Hepatocyte (in vitro differentiated cells): Measurements from ENCODE around the gene MIEF1. TPM values are rescaled to one million over a fixed set of nuclear protein-coding genes. Genes with fewer than 3 reads are reported as not detected.

Experiments
- DNase-seq: peaks from one replicate; pipeline ENCODE4 v3.0.0-alpha.2; 2016; ENCODE audit warnings: low spot score
- H2AFZ ChIP-seq: fragments of 200-600 bp; sonication (generic); 2 replicates; pipeline ENCODE4 v1.6.0; 2016; ENCODE audit warnings: antibody characterized with exemption, mild to moderate bottlenecking
- H3K27ac ChIP-seq: fragments of 200-600 bp; sonication (generic); 2 replicates; pipeline ENCODE4 v1.5.1; 2016; ENCODE audit warnings: mild to moderate bottlenecking
- H3K27me3 ChIP-seq: fragments of 200-600 bp; sonication (generic); 2 replicates; pipeline ENCODE4 v1.6.1; 2016
- H3K36me3 ChIP-seq: fragments of 200-600 bp; sonication (generic); replicated peaks from 2 replicates; pipeline ENCODE4 v1.5.1; 2016; ENCODE audit warnings: low read depth; ENCODE audit not compliant: insufficient read depth
- H3K4me1 ChIP-seq: fragments of 200-600 bp; sonication (generic); 2 replicates; pipeline ENCODE4 v1.5.1; 2016; ENCODE audit warnings: mild to moderate bottlenecking, moderate library complexity; ENCODE audit not compliant: insufficient read depth
- H3K4me2 ChIP-seq: fragments of 200-600 bp; sonication (generic); 2 replicates; pipeline ENCODE4 v1.6.0; 2016
- H3K4me3 ChIP-seq: fragments of 200-600 bp; sonication (generic); 2 replicates; pipeline ENCODE4 v1.5.1; 2016; ENCODE audit warnings: mild to moderate bottlenecking
- H3K79me2 ChIP-seq: fragments of 200-600 bp; sonication (generic); 2 replicates; pipeline ENCODE4 v1.6.0; 2017; ENCODE audit warnings: mild to moderate bottlenecking
- H3K9me2 ChIP-seq: fragments of 200-600 bp; sonication (generic); replicated peaks from 2 replicates; pipeline ENCODE4 v1.6.0; 2017; ENCODE audit warnings: mild to moderate bottlenecking; ENCODE audit not compliant: insufficient read depth
- H3K9me3 ChIP-seq: fragments of 200-600 bp; sonication (generic); 2 replicates; pipeline ENCODE4 v1.5.1; 2016; ENCODE audit warnings: low read depth, mild to moderate bottlenecking
- H4K20me1 ChIP-seq: fragments of 200-600 bp; sonication (generic); 2 replicates; pipeline ENCODE4 v1.6.0; 2016; ENCODE audit warnings: mild to moderate bottlenecking; ENCODE audit not compliant: insufficient read depth, poor library complexity, severe bottlenecking
- CTCF ChIP-seq: fragments of 200-600 bp; sonication (generic); IDR thresholded peaks from 2 replicates; pipeline ENCODE4 v1.5.1; 2016; ENCODE audit warnings: antibody characterized with exemption, mild to moderate bottlenecking; ENCODE audit not compliant: poor library complexity
- EZH2 ChIP-seq: fragments of 200-600 bp; sonication (generic); IDR thresholded peaks from 2 replicates; pipeline ENCODE4 v1.6.1; 2016; ENCODE audit warnings: antibody characterized with exemption, mild to moderate bottlenecking, borderline replicate concordance
- EZH2phosphoT487 ChIP-seq: fragments of 200-600 bp; sonication (generic); IDR thresholded peaks from one replicate; pipeline ENCODE4 v1.6.1; 2018; ENCODE audit warnings: antibody characterized with exemption, mild to moderate bottlenecking, low read depth, moderate library complexity; ENCODE audit not compliant: unreplicated experiment, severe bottlenecking
- WGBS: methylation state at CpG from one replicate; pipeline ENCODE4 v1.1.6; 2016; ENCODE audit warnings: low lambda C conversion rate; ENCODE audit errors: missing lambda C conversion rate; 5-methylcytosine and 5-hydroxymethylcytosine counted together
- polyA plus RNA-seq: library from polyadenylated mRNA; unstranded; fragments of >200 nt; fragmentation: Nextera tagmentation; extraction: Ambion mirVana; gene quantifications from 2 replicates; pipeline ENCODE4 v1.2.1, GENCODE V29; 2016
- total RNA-seq: library from RNA; depleted of rRNA; stranded (reverse); fragments of >200 nt; gene quantifications from 2 replicates; pipeline ENCODE4 v1.2.3, GENCODE V29; 2014

Gene MIEF1
- total and polyA plus RNA-seq, 2 experiments from 2014 or later = 22.2 to 31.8 TPM

- no peak for DNase-seq
- Histone ChIP-seq H3K9me2 (no peaks in the 10 kb centered on the region), H4K20me1 (no peaks in the 10 kb centered on the region), H3K4me1 (peaks cover 6% of the 10 kb centered on the region), H3K36me3 (no peaks in the 10 kb centered on the region), H3K4me2 (no peak overlapping the region), H3K9me3 (no peaks in the 10 kb centered on the region), H3K27me3 (peaks cover 4% of the 10 kb centered on the region), H3K79me2 (peaks cover 18% of the 10 kb centered on the region), H2AFZ (no peak overlapping the region), H3K4me3 (no peak overlapping the region), H3K27ac (peak overlapping the region; percentile 31)
- WGBS = 53% methylated on average over 7 of the region's 7 CpGs
- no peak for TF ChIP-seq EZH2phosphoT487
- no peak for TF ChIP-seq EZH2
- no peak for TF ChIP-seq CTCF
Measured at GRCh38 chr22:39454385-39454871, 47.7 kb upstream of the MIEF1 start.

- TF ChIP-seq EZH2phosphoT487 (no peak), EZH2 (no peak), CTCF (no peak)
- DNase-seq = peak; percentile 49
- H3K4me2 ChIP-seq = peak within 1 kb of the TSS; percentile 92
Measured at GRCh38 chr22:39456522-39457197, 45.4 kb upstream of the MIEF1 start, which contains the start of gene MGAT3. TSS of gene MGAT3 (plus strand) at chr22:39457012. CDS start at chr22:39487348, 30,336 bp downstream.

GRCh38 chr22:39457198-39457555 lies 44.9 kb upstream of the MIEF1 start:
- H3K79me2 ChIP-seq = peaks cover 44% of the 10 kb centered on the region
- H2AFZ ChIP-seq = no peak overlapping the region
- H3K27ac ChIP-seq = no peak overlapping the region
- no peaks in the 10 kb centered on the region for H3K9me2 ChIP-seq
- TF ChIP-seq CTCF (no peak), EZH2phosphoT487 (no peak), EZH2 (no peak)
- no peak for DNase-seq
- peak overlapping the region; percentile 92 for H3K4me2 ChIP-seq
- H4K20me1 ChIP-seq = no peaks in the 10 kb centered on the region
- H3K9me3 ChIP-seq = no peaks in the 10 kb centered on the region
- WGBS = no CpG with 5 or more reads among the region's 63 CpGs
- no peaks in the 10 kb centered on the region for H3K36me3 ChIP-seq
- peaks cover 4% of the 10 kb centered on the region for H3K27me3 ChIP-seq
- H3K4me3 ChIP-seq = peak overlapping the region; percentile 82
- H3K4me1 ChIP-seq = peaks cover 9% of the 10 kb centered on the region

More at GRCh38 chr22:39456522-39457197, 45.4 kb upstream of the MIEF1 start, which contains the start of gene MGAT3:
- peaks cover 4% of the 10 kb centered on the region for H3K27me3 ChIP-seq
- H3K4me3 ChIP-seq = peak within 1 kb of the TSS; percentile 82
- peak within 1 kb of the TSS; percentile 37 for H3K27ac ChIP-seq
- H3K9me3 ChIP-seq = no peaks in the 10 kb centered on the region
- H2AFZ ChIP-seq = peak within 1 kb of the TSS; percentile 55
- H3K36me3 ChIP-seq = no peaks in the 10 kb centered on the region
- peaks cover 41% of the 10 kb centered on the region for H3K79me2 ChIP-seq
- H4K20me1 ChIP-seq = no peaks in the 10 kb centered on the region
- WGBS = 50% methylated on average over 33 of the region's 80 CpGs
- H3K4me1 ChIP-seq = peaks cover 6% of the 10 kb centered on the region
- H3K9me2 ChIP-seq = no peaks in the 10 kb centered on the region
